Gastrocnemius medialis (tissue), 4 donors: ENCODE measurements around the gene GNB1. TPM values are rescaled to one million over a fixed set of nuclear protein-coding genes. Genes with fewer than 3 reads are reported as not detected.

ENCODE experiments used
- ATAC-seq, 2 donors: fragments of 150-250 bp; one replicate each; pipeline ENCODE4 v1.9.1; 2016
- DNase-seq, 2 donors: peaks; one replicate each; pipeline ENCODE4 v3.0.0-alpha.2; 2019
- H3K27ac ChIP-seq, 4 donors: fragments of 200-600 bp; sonication (generic); 1 replicate in 1 of 4; 2 replicates in 3 of 4; pipeline ENCODE4 v1.5.1; 2016 to 2018; ENCODE audit warnings: mild to moderate bottlenecking in 2 of 4, moderate library complexity in 1 of 4
- H3K27me3 ChIP-seq, 3 donors: fragments of 200-600 bp; sonication (generic) in 2 of 3; 1 replicate in 1 of 3; 2 replicates in 2 of 3; pipeline versions ENCODE4 v1.5.1 to v1.6.0; 2016 to 2019; ENCODE audit warnings: mild to moderate bottlenecking in 1 of 3, moderate library complexity in 1 of 3
- H3K36me3 ChIP-seq, 2 donors: fragments of 200-600 bp; sonication (generic) in 1 of 2; one replicate each; pipeline ENCODE4 v1.5.1; 2017 to 2018
- H3K4me1 ChIP-seq, 2 donors: fragments of 200-600 bp; sonication (generic) in 1 of 2; one replicate each; pipeline ENCODE4 v1.5.1; 2016 to 2017; ENCODE audit warnings: mild to moderate bottlenecking in 2 of 2
- H3K4me3 ChIP-seq, 4 donors: fragments of 200-600 bp; sonication (generic) in 3 of 4; 1 replicate in 1 of 4; 2 replicates in 3 of 4; pipeline ENCODE4 v1.5.1; 2016 to 2019; ENCODE audit warnings: mild to moderate bottlenecking in 2 of 4
- H3K9me3 ChIP-seq, 3 donors: fragments of 200-600 bp; sonication (generic) in 2 of 3; 1 replicate in 1 of 3; 2 replicates in 2 of 3; pipeline ENCODE4 v1.5.1; 2016 to 2019
- CTCF ChIP-seq, 5 experiments: fragments of 450-650 bp in 3 of 5; fragments of 200-600 bp in 2 of 5; sonication (generic) in 2 of 5; IDR thresholded peaks in 4 of 5; conservative IDR thresholded peaks in 1 of 5; 1 replicate in 4 of 5; 2 replicates in 1 of 5; pipeline ENCODE4 v1.5.1; 2016 to 2019; ENCODE audit warnings: antibody characterized with exemption in 5 of 5, mild to moderate bottlenecking in 3 of 5, moderate library complexity in 3 of 5
- POLR2A ChIP-seq, 2 donors: fragments of 450-650 bp; IDR thresholded peaks; one replicate each; pipeline ENCODE4 v1.6.1; 2017; ENCODE audit warnings: antibody characterized with exemption in 2 of 2, mild to moderate bottlenecking in 2 of 2, moderate library complexity in 2 of 2
- in situ Hi-C, 4 donors: fragments of 200-750 bp; cut with MboI; loops; one replicate each; pipeline versions ENCODE4 v1.15.0 to v1.8.0; 2017; ENCODE audit warnings: low sequenced_read_pairs in 4 of 4
- intact Hi-C: fragments of 100-400 bp; cut with DNase I; formaldehyde crosslinking; loops from one replicate; pipeline ENCODE4 v1.15.1; 2023; ENCODE audit warnings: low total_unique reads
- total RNA-seq, 4 donors: library from RNA; depleted of rRNA; stranded (reverse); fragments of >200 nt; gene quantifications; one replicate each; pipeline versions ENCODE4 v1.1.0 to v1.2.3, GENCODE V29; 2016

The GNB1 gene
- total RNA-seq, 4 donors from 2014 or later: 29.9 to 44.1 (median 37.2) TPM

GRCh38 chr1:1770102-1770501 is 120.8 kb downstream of the GNB1 start:
- intact Hi-C loops (no loop called here), in situ Hi-C loops (loop anchor here in 1 of 4 donors (25.0 kb wide), 1 partner anchor 117 kb away; the partner anchor contains the start of gene GNB1)
- no peak overlapping the region for H3K27ac ChIP-seq
- no peak overlapping the region for H3K4me3 ChIP-seq
- no peaks in the 10 kb centered on the region for H3K27me3 ChIP-seq
- peaks cover 4 to 9% of the 10 kb centered on the region in 2 donors for H3K4me1 ChIP-seq
- TF ChIP-seq CTCF (IDR thresholded peaks at IDR 0.05 in 4 of 5, conservative IDR thresholded peaks at IDR 0.05 in 1 of 5): no peak
- TF ChIP-seq POLR2A (IDR thresholded peaks at IDR 0.05): no peak
- ATAC-seq (no peak), DNase-seq (no peak)
- H3K36me3 ChIP-seq: peaks cover 0 to 16% of the 10 kb centered on the region in 2 donors
- H3K9me3 ChIP-seq: peaks cover 0 to 12% (median 0%) of the 10 kb centered on the region in 3 donors

DNA sequence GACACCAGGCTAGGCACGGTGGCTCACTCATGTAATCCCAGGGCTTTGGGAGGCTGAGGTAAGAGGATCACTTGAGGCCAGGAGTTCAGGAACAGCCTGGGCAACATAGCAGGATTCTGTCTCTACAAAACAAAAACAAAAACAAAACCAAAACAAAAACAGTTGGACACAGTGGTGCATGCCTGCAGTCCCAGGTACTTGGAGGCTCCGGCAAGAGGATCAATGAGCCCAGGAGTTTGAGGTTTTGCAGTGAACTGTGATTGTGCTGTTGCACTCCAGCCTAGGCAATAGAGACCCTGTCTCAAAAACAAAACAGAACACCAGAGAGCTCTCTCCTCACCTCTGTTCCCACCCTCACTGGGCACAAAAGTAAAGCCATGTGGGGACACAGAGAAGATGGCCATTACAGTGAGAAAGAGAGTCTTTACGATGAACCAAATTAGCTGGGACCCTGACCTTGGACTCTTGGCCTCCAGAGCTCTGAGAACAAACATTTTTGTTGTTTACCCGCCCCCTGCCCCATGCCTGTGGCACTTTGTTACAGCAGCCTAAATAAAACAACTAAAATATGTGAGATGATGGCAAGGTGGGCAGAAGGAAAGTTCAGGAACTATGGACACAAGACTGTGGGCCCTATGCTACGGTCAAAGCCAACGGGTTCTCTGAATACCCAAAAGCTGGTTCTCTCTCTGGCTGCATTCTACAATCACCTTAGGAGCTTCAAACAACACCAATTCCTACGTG is 122.5 kb downstream of the GNB1 start:
- Histone ChIP-seq H3K9me3 (peaks cover 0 to 12% (median 0%) of the 10 kb centered on the region in 3 donors), H3K36me3 (peaks cover 0 to 32% of the 10 kb centered on the region in 2 donors), H3K27ac (no peak overlapping the region), H3K4me3 (no peak overlapping the region), H3K4me1 (no peaks in the 10 kb centered on the region), H3K27me3 (no peaks in the 10 kb centered on the region)
- TF ChIP-seq CTCF (IDR thresholded peaks at IDR 0.05 in 4 of 5, conservative IDR thresholded peaks at IDR 0.05 in 1 of 5): no peak
- TF ChIP-seq POLR2A (IDR thresholded peaks at IDR 0.05): no peak
- in situ Hi-C loops: loop anchor here in 3 of 4 donors (5.0 to 25.0 kb wide), 3 partner anchors 119 to 136 kb away; partner anchors contain the start of gene GNB1 (in 1 of the 3)
- DNase-seq (no peak), ATAC-seq (no peak)
- intact Hi-C loops: no loop called here

GRCh38 chr1:1764876-1765470 is 125.9 kb downstream of the GNB1 start:
- ATAC-seq (no peak), DNase-seq (no peak)
- Histone ChIP-seq H3K4me1 (no peaks in the 10 kb centered on the region), H3K4me3 (no peak overlapping the region), H3K27ac (no peak overlapping the region), H3K36me3 (peaks cover 0 to 51% of the 10 kb centered on the region in 2 donors), H3K9me3 (no peaks in the 10 kb centered on the region), H3K27me3 (no peaks in the 10 kb centered on the region)
- intact Hi-C loops (no loop called here), in situ Hi-C loops (loop anchor here in 3 of 4 donors (5.0 to 25.0 kb wide), 3 partner anchors 122 to 140 kb away; partner anchors contain the start of gene GNB1 (in 1 of the 3))
- no peak for TF ChIP-seq CTCF (IDR thresholded peaks at IDR 0.05 in 4 of 5, conservative IDR thresholded peaks at IDR 0.05 in 1 of 5)
- no peak for TF ChIP-seq POLR2A (IDR thresholded peaks at IDR 0.05)

DNA sequence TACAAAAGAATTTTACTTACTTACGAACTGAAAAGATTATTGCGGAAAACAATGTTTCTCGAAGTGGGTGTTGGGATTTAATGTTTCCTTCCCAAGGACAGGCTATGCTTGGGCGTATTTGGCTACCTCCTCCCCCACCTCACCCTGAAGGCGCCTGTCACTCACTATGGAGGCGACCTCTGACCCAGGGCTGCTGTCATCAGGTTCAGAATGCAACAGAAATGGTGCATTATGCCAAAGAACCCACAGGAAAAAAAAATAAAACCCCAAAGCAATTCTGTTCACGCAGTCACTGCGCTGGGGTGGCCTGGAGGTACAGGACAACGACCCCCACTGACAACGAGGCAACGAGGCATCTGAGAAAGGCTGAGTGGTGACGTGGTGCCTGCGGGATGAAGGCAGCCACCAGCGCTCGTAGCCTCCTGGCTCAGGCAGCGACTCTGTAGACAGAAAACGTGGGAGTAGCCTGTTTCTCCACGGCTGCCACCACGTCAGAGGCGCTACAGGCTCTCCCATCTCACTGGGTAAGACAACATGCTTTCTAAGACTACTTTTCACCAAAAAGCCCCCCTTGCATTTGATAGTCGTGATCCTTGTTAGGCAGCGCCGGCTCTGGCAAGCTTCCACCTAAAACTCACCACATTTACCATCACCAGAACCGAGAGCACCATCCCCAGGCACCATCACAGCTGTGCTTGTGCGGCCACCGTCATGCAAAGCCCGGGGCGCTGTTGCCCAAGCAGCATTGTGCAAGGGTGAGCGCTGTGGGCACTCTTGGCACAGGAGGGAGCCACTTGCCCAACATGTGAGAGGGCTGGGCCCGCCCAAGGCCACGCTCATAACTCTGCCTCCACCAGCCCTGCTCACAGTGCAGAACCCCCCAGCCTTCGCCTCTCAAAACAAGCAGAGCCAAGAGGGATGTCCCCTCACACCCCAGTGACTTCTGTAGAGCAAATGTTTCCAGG is 126.9 kb downstream of the GNB1 start:
- no peaks in the 10 kb centered on the region for H3K9me3 ChIP-seq
- H3K36me3 ChIP-seq: peaks cover 0 to 55% of the 10 kb centered on the region in 2 donors
- no peak overlapping the region for H3K4me3 ChIP-seq
- H3K27ac ChIP-seq: peak overlapping the region in 1 of 4 donors; percentile 25
- in situ Hi-C loops: loop anchor here in 2 of 4 donors (10.0 to 25.0 kb wide), 2 partner anchors 123 to 141 kb away; partner anchors contain the start of gene GNB1 (in 1 of the 2)
- TF ChIP-seq POLR2A (IDR thresholded peaks at IDR 0.05): no peak
- TF ChIP-seq CTCF (IDR thresholded peaks at IDR 0.05 in 4 of 5, conservative IDR thresholded peaks at IDR 0.05 in 1 of 5): no peak
- peak in 1 of 2 donors; percentile 75 for DNase-seq
- peaks cover 0 to 6% of the 10 kb centered on the region in 2 donors for H3K4me1 ChIP-seq
- peak; percentile 39 to 83 for ATAC-seq
- H3K27me3 ChIP-seq: no peaks in the 10 kb centered on the region
- intact Hi-C loops: no loop called here
